ENCODE measurements around the gene RHOH. TPM values are rescaled to one million over a fixed set of nuclear protein-coding genes. Genes with fewer than 3 reads are reported as not detected.

RHOH gene
- total and polyA plus RNA-seq, 2 donors, result 71.2 to 109 TPM

DNA sequence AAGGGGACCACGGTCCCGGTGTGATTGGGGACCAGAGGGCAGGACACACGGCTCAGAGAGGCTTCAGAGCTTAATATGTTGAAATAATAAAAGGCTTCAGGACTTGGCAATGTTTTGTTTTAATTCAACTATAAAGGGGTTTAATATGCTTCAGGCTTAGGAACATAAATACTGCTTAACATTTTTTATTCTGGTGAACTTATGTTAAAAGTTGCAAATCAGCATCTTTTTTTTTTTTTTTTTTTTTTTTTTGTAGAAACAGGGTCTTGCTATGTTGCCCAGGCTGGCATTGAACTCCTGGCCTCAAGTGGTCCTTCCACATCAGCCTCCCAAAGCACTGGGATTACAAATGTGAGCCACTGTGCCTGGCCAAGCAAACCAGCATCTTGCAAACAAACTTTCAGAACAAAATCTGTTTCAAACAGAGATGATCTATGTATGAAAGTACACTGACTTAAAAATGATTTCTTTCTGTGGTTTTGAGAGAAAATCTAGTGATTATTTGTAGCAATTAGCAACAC, 37.7 kb downstream of the RHOH start:
- H3K27ac ChIP-seq (ENCODE audit: low read depth in 1 of 2, low read length in 1 of 2), result peak overlapping the region in 1 of 2 donors; percentile 25
- no peaks in the 10 kb centered on the region for H3K27me3 ChIP-seq (ENCODE audit: control insufficient read depth in 2 of 2, insufficient read depth in 1 of 2, low read length in 1 of 2)
- no peak for DNase-seq (ENCODE audit: low read depth in 6 of 9, low spot score in 9 of 9)
- H3K4me3 ChIP-seq (ENCODE audit: low read length in 2 of 2), result no peak overlapping the region
- peaks cover 34 to 76% of the 10 kb centered on the region in 2 donors for H3K36me3 ChIP-seq (ENCODE audit: control insufficient read depth in 2 of 2, insufficient read depth in 2 of 2, low read length in 1 of 2)
- H3K4me1 ChIP-seq (ENCODE audit: control insufficient read depth in 2 of 2, insufficient read depth in 2 of 2, low read length in 2 of 2), result peaks cover 43 to 85% of the 10 kb centered on the region in 2 donors
- WGBS, result 92% methylated on average over 3 of the region's 3 CpGs
- no peaks in the 10 kb centered on the region for H3K9me3 ChIP-seq (ENCODE audit: control insufficient read depth in 2 of 2, insufficient read depth in 1 of 2, low read length in 1 of 2)

DNA sequence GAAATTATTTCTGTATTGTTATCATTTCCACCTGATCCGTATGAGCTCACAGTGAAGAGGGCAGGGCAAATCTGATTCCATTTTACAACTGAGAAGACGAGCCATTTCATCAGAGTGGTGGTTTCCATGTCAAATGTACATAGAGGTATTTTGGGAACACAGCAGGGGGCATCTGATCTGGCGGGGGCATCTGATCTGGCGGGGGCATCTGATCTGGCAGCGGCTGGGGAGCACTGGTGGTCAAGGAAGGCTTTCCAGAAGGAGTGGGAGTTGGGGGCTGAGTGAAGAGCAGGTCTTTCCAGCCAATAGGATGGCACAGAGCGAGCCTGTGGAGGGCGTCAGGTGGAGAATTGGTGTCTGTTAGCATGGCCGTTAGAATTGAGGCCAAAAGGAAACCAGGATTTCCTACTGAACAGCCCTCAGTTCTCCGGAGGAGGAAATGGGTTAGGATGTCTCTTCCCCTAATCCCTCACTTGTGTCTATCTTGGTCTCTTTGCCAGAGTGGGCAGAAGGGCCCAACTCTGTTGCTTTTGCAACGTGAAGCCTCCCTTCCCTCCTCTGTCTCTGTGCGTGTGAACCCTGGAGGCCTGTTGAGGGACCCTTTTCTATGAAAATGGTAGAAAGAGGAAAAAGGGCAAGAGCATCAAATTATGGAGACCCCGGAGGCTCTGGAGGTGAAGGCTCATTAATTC, 41.3 kb downstream of the RHOH start:
- WGBS, result 63% methylated on average over 12 of the region's 12 CpGs
- peaks cover 27 to 83% of the 10 kb centered on the region in 2 donors for H3K4me1 ChIP-seq (ENCODE audit: control insufficient read depth in 2 of 2, insufficient read depth in 2 of 2, low read length in 2 of 2)
- DNase-seq (ENCODE audit: low read depth in 6 of 9, low spot score in 9 of 9), result no peak
- H3K27me3 ChIP-seq (ENCODE audit: control insufficient read depth in 2 of 2, insufficient read depth in 1 of 2, low read length in 1 of 2), result no peaks in the 10 kb centered on the region
- peaks cover 0 to 5% of the 10 kb centered on the region in 2 donors for H3K9me3 ChIP-seq (ENCODE audit: control insufficient read depth in 2 of 2, insufficient read depth in 1 of 2, low read length in 1 of 2)
- peak overlapping the region; percentile 54 to 69 for H3K27ac ChIP-seq (ENCODE audit: low read depth in 1 of 2, low read length in 1 of 2)
- peaks cover 38 to 91% of the 10 kb centered on the region in 2 donors for H3K36me3 ChIP-seq (ENCODE audit: control insufficient read depth in 2 of 2, insufficient read depth in 2 of 2, low read length in 1 of 2)
- no peak overlapping the region for H3K4me3 ChIP-seq (ENCODE audit: low read length in 2 of 2)

GRCh38 chr4:40238700-40239548, 42.1 kb downstream of the RHOH start:
- H3K9me3 ChIP-seq (ENCODE audit: control insufficient read depth in 2 of 2, insufficient read depth in 1 of 2, low read length in 1 of 2), result peaks cover 0 to 5% of the 10 kb centered on the region in 2 donors
- peak overlapping the region in 1 of 2 donors; percentile 69 for H3K27ac ChIP-seq (ENCODE audit: low read depth in 1 of 2, low read length in 1 of 2)
- no peaks in the 10 kb centered on the region for H3K27me3 ChIP-seq (ENCODE audit: control insufficient read depth in 2 of 2, insufficient read depth in 1 of 2, low read length in 1 of 2)
- H3K4me3 ChIP-seq (ENCODE audit: low read length in 2 of 2), result no peak overlapping the region
- H3K36me3 ChIP-seq (ENCODE audit: control insufficient read depth in 2 of 2, insufficient read depth in 2 of 2, low read length in 1 of 2), result peaks cover 46 to 94% of the 10 kb centered on the region in 2 donors
- peak in 4 of 9 donors; percentile 35 to 72 (median 45) for DNase-seq (ENCODE audit: low read depth in 6 of 9, low spot score in 9 of 9)
- 90% methylated on average over 12 of the region's 12 CpGs for WGBS
- peaks cover 25 to 87% of the 10 kb centered on the region in 2 donors for H3K4me1 ChIP-seq (ENCODE audit: control insufficient read depth in 2 of 2, insufficient read depth in 2 of 2, low read length in 2 of 2)

GRCh38 chr4:40240040-40240653, 43.3 kb downstream of the RHOH start:
- no peak overlapping the region for H3K4me3 ChIP-seq (ENCODE audit: low read length in 2 of 2)
- H3K27me3 ChIP-seq (ENCODE audit: control insufficient read depth in 2 of 2, insufficient read depth in 1 of 2, low read length in 1 of 2), result no peaks in the 10 kb centered on the region
- no peak overlapping the region for H3K27ac ChIP-seq (ENCODE audit: low read depth in 1 of 2, low read length in 1 of 2)
- 95% methylated on average over 4 of the region's 4 CpGs for WGBS
- H3K9me3 ChIP-seq (ENCODE audit: control insufficient read depth in 2 of 2, insufficient read depth in 1 of 2, low read length in 1 of 2), result peaks cover 0 to 5% of the 10 kb centered on the region in 2 donors
- no peak for DNase-seq (ENCODE audit: low read depth in 6 of 9, low spot score in 9 of 9)
- H3K36me3 ChIP-seq (ENCODE audit: control insufficient read depth in 2 of 2, insufficient read depth in 2 of 2, low read length in 1 of 2), result peaks cover 47 to 96% of the 10 kb centered on the region in 2 donors
- peaks cover 19 to 84% of the 10 kb centered on the region in 2 donors for H3K4me1 ChIP-seq (ENCODE audit: control insufficient read depth in 2 of 2, insufficient read depth in 2 of 2, low read length in 2 of 2)

DNA sequence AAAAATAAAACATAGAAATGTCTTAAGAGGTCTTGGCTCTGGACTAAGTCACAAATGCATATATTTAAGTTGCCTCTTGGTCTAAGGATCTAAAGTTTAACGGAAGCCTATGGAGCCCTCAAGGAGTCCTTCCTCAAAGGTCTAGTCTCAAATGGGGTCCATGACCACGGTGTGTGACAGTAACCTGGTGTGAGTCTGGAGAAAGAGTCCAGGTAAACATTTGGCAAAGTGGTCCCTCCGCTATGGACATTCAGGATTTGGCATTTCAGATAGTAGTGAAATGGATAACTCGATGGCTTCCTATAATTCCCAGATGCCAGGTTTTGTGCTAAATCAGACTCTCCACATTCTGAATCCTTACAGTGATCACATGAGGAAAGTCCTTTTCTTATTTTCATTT, 44.2 kb downstream of the RHOH start:
- H3K4me1 ChIP-seq (ENCODE audit: control insufficient read depth in 2 of 2, insufficient read depth in 2 of 2, low read length in 2 of 2), result peaks cover 20 to 83% of the 10 kb centered on the region in 2 donors
- H3K4me3 ChIP-seq (ENCODE audit: low read length in 2 of 2), result no peak overlapping the region

GRCh38 chr4:40241941-40242340, 45.1 kb downstream of the RHOH start:
- WGBS, result 65% methylated on average over 7 of the region's 7 CpGs
- peaks cover 0 to 5% of the 10 kb centered on the region in 2 donors for H3K9me3 ChIP-seq (ENCODE audit: control insufficient read depth in 2 of 2, insufficient read depth in 1 of 2, low read length in 1 of 2)
- peak overlapping the region; percentile 25 to 74 for H3K27ac ChIP-seq (ENCODE audit: low read depth in 1 of 2, low read length in 1 of 2)
- peaks cover 50 to 94% of the 10 kb centered on the region in 2 donors for H3K36me3 ChIP-seq (ENCODE audit: control insufficient read depth in 2 of 2, insufficient read depth in 2 of 2, low read length in 1 of 2)
- no peaks in the 10 kb centered on the region for H3K27me3 ChIP-seq (ENCODE audit: control insufficient read depth in 2 of 2, insufficient read depth in 1 of 2, low read length in 1 of 2)
- no peak for DNase-seq (ENCODE audit: low read depth in 6 of 9, low spot score in 9 of 9)
- peaks cover 27 to 84% of the 10 kb centered on the region in 2 donors for H3K4me1 ChIP-seq (ENCODE audit: control insufficient read depth in 2 of 2, insufficient read depth in 2 of 2, low read length in 2 of 2)
- no peak overlapping the region for H3K4me3 ChIP-seq (ENCODE audit: low read length in 2 of 2)

More for the DNA sequence above, 44.2 kb downstream of the RHOH start:
- H3K9me3 ChIP-seq (ENCODE audit: control insufficient read depth in 2 of 2, insufficient read depth in 1 of 2, low read length in 1 of 2), result peaks cover 0 to 5% of the 10 kb centered on the region in 2 donors
- peak overlapping the region in 1 of 2 donors; percentile 43 for H3K27ac ChIP-seq (ENCODE audit: low read depth in 1 of 2, low read length in 1 of 2)
- H3K27me3 ChIP-seq (ENCODE audit: control insufficient read depth in 2 of 2, insufficient read depth in 1 of 2, low read length in 1 of 2), result no peaks in the 10 kb centered on the region
- no peak for DNase-seq (ENCODE audit: low read depth in 6 of 9, low spot score in 9 of 9)
- peaks cover 46 to 97% of the 10 kb centered on the region in 2 donors for H3K36me3 ChIP-seq (ENCODE audit: control insufficient read depth in 2 of 2, insufficient read depth in 2 of 2, low read length in 1 of 2)
- 75% methylated on average over 4 of the region's 4 CpGs for WGBS

DNA sequence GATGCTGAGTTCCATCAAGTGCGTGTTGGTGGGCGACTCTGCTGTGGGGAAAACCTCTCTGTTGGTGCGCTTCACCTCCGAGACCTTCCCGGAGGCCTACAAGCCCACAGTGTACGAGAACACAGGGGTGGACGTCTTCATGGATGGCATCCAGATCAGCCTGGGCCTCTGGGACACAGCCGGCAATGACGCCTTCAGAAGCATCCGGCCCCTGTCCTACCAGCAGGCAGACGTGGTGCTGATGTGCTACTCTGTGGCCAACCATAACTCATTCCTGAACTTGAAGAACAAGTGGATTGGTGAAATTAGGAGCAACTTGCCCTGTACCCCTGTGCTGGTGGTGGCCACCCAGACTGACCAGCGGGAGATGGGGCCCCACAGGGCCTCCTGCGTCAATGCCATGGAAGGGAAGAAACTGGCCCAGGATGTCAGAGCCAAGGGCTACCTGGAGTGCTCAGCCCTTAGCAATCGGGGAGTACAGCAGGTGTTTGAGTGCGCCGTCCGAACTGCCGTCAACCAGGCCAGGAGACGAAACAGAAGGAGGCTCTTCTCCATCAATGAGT, 46.6 kb downstream of the RHOH start:
- 97% methylated on average over 19 of the region's 19 CpGs for whole genome bisulfite sequencing
- Histone ChIP-seq H3K36me3 (ENCODE audit: control insufficient read depth in 2 of 2, insufficient read depth in 2 of 2, low read length in 1 of 2) (peaks cover 43 to 78% of the 10 kb centered on the region in 2 donors), H3K27me3 (ENCODE audit: control insufficient read depth in 2 of 2, insufficient read depth in 1 of 2, low read length in 1 of 2) (no peaks in the 10 kb centered on the region), H3K27ac (ENCODE audit: low read depth in 1 of 2, low read length in 1 of 2) (peak overlapping the region in 1 of 2 donors; percentile 74), H3K4me3 (ENCODE audit: low read length in 2 of 2) (no peak overlapping the region), H3K9me3 (ENCODE audit: control insufficient read depth in 2 of 2, insufficient read depth in 1 of 2, low read length in 1 of 2) (peaks cover 0 to 5% of the 10 kb centered on the region in 2 donors), H3K4me1 (ENCODE audit: control insufficient read depth in 2 of 2, insufficient read depth in 2 of 2, low read length in 2 of 2) (peaks cover 28 to 85% of the 10 kb centered on the region in 2 donors)
- no peak for DNase-seq (ENCODE audit: low read depth in 6 of 9, low spot score in 9 of 9)

GRCh38 chr4:40244606-40245005, 47.8 kb downstream of the RHOH start:
- Histone ChIP-seq H3K4me1 (ENCODE audit: control insufficient read depth in 2 of 2, insufficient read depth in 2 of 2, low read length in 2 of 2) (peaks cover 27 to 78% of the 10 kb centered on the region in 2 donors), H3K27ac (ENCODE audit: low read depth in 1 of 2, low read length in 1 of 2) (peak overlapping the region; percentile 22 to 66), H3K36me3 (ENCODE audit: control insufficient read depth in 2 of 2, insufficient read depth in 2 of 2, low read length in 1 of 2) (peaks cover 38 to 68% of the 10 kb centered on the region in 2 donors), H3K9me3 (ENCODE audit: control insufficient read depth in 2 of 2, insufficient read depth in 1 of 2, low read length in 1 of 2) (peaks cover 0 to 5% of the 10 kb centered on the region in 2 donors), H3K27me3 (ENCODE audit: control insufficient read depth in 2 of 2, insufficient read depth in 1 of 2, low read length in 1 of 2) (no peaks in the 10 kb centered on the region), H3K4me3 (ENCODE audit: low read length in 2 of 2) (no peak overlapping the region)
- 92% methylated on average over 2 of the region's 2 CpGs for WGBS
- DNase-seq (ENCODE audit: low read depth in 6 of 9, low spot score in 9 of 9), result no peak

Measured in thymus (tissue), 11 donors.